MM.1S (cell line): Measurements from ENCODE around the gene ANXA8.

ENCODE experiments used
- DNase-seq: peaks from one replicate; pipeline ENCODE4 v3.0.0-alpha.2; 2015
- H2AFZ ChIP-seq: fragments of 300-600 bp; sonication (generic); 2 replicates; pipeline ENCODE4 v1.6.0; 2016; ENCODE audit warnings: antibody characterized with exemption, low read length
- H3F3A ChIP-seq: fragments of 300-600 bp; sonication (generic); 2 replicates; pipeline ENCODE4 v1.6.1; 2016; ENCODE audit warnings: mild to moderate bottlenecking, antibody characterized with exemption, low read length, moderate library complexity, mixed read lengths; ENCODE audit not compliant: insufficient read depth
- H3K27ac ChIP-seq: fragments of 300-600 bp; sonication (generic); 2 replicates; pipeline ENCODE4 v1.5.1; 2016; ENCODE audit warnings: mild to moderate bottlenecking, low read length
- H3K27me3 ChIP-seq: fragments of 300-600 bp; sonication (generic); replicated peaks from 2 replicates; pipeline ENCODE4 v1.6.0; 2016; ENCODE audit warnings: low read length; ENCODE audit not compliant: insufficient read depth
- H3K36me3 ChIP-seq: fragments of 300-600 bp; sonication (generic); replicated peaks from 2 replicates; pipeline ENCODE4 v1.6.1; 2016; ENCODE audit warnings: mild to moderate bottlenecking, low read length, mixed read lengths; ENCODE audit not compliant: insufficient read depth
- H3K4me1 ChIP-seq: fragments of 300-600 bp; sonication (generic); 2 replicates; pipeline ENCODE4 v1.6.1; 2016; ENCODE audit warnings: low read length, mixed read lengths
- H3K4me2 ChIP-seq: fragments of 300-600 bp; sonication (generic); 2 replicates; pipeline ENCODE4 v1.6.0; 2016; ENCODE audit warnings: low read depth, low read length
- H3K4me3 ChIP-seq: fragments of 300-600 bp; sonication (generic); 2 replicates; pipeline ENCODE4 v1.5.1; 2016; ENCODE audit warnings: low read length, mixed read lengths
- H3K79me2 ChIP-seq: fragments of 300-600 bp; sonication (generic); 2 replicates; pipeline ENCODE4 v1.6.1; 2016; ENCODE audit warnings: mixed run types, low read length, mixed read lengths
- H3K9ac ChIP-seq: fragments of 300-600 bp; sonication (generic); 2 replicates; pipeline ENCODE4 v1.6.1; 2016; ENCODE audit warnings: low read length, mixed read lengths
- H3K9me2 ChIP-seq: fragments of 300-600 bp; sonication (generic); replicated peaks from 2 replicates; pipeline ENCODE4 v1.6.1; 2016; ENCODE audit warnings: mild to moderate bottlenecking, low read length, mixed read lengths; ENCODE audit not compliant: insufficient read depth
- H3K9me3 ChIP-seq: fragments of 300-600 bp; sonication (generic); replicated peaks from 2 replicates; pipeline ENCODE4 v1.6.1; 2016; ENCODE audit warnings: mild to moderate bottlenecking, low read length, mixed read lengths; ENCODE audit not compliant: insufficient read depth
- H4K20me1 ChIP-seq: fragments of 300-600 bp; sonication (generic); 2 replicates; pipeline ENCODE4 v1.6.1; 2016; ENCODE audit warnings: mild to moderate bottlenecking, low read length, moderate library complexity, mixed read lengths; ENCODE audit not compliant: insufficient read depth
- CTCF ChIP-seq: fragments of 300-600 bp; sonication (generic); IDR thresholded peaks from 2 replicates; pipeline ENCODE4 v1.5.1; 2016; ENCODE audit warnings: antibody characterized with exemption, low read length, mixed read lengths
- EZH2 ChIP-seq: fragments of 300-600 bp; sonication (generic); optimal IDR thresholded peaks from 2 replicates; pipeline ENCODE3; 2017; ENCODE audit warnings: low read depth, mild to moderate bottlenecking, antibody characterized with exemption, low read length, mixed read lengths
- EZH2phosphoT487 ChIP-seq: fragments of 300-600 bp; sonication (generic); IDR thresholded peaks from 2 replicates; pipeline ENCODE4 v1.6.1; 2018; ENCODE audit warnings: antibody characterized with exemption, low read length

Gene ANXA8

GRCh38 chr10:47452495-47453140 lies 31.3 kb downstream of the ANXA8 start:
- Histone ChIP-seq H4K20me1 (no peaks in the 10 kb centered on the region), H3K36me3 (no peaks in the 10 kb centered on the region), H3K9ac (no peak overlapping the region), H3K27ac (no peak overlapping the region), H3K9me3 (no peaks in the 10 kb centered on the region), H3F3A (no peaks in the 10 kb centered on the region), H3K4me3 (no peak overlapping the region), H3K4me1 (no peaks in the 10 kb centered on the region), H3K27me3 (peaks cover 24% of the 10 kb centered on the region), H3K9me2 (no peaks in the 10 kb centered on the region), H2AFZ (no peak overlapping the region), H3K79me2 (no peaks in the 10 kb centered on the region), H3K4me2 (no peak overlapping the region)
- TF ChIP-seq CTCF: no peak
- no peak for TF ChIP-seq EZH2
- TF ChIP-seq EZH2phosphoT487: no peak
- no peak for DNase-seq

- Histone ChIP-seq H3K27me3 (peaks cover 24% of the 10 kb centered on the region), H3F3A (no peaks in the 10 kb centered on the region), H4K20me1 (no peaks in the 10 kb centered on the region), H3K4me3 (no peak overlapping the region), H2AFZ (no peak overlapping the region), H3K36me3 (no peaks in the 10 kb centered on the region), H3K4me1 (no peaks in the 10 kb centered on the region), H3K4me2 (no peak overlapping the region), H3K9me2 (no peaks in the 10 kb centered on the region), H3K9me3 (no peaks in the 10 kb centered on the region), H3K27ac (no peak overlapping the region), H3K9ac (no peak overlapping the region), H3K79me2 (no peaks in the 10 kb centered on the region)
- no peak for TF ChIP-seq CTCF
- no peak for TF ChIP-seq EZH2
- no peak for TF ChIP-seq EZH2phosphoT487
- DNase-seq: no peak
Observed at GRCh38 chr10:47451998-47452494, 31.9 kb downstream of the ANXA8 start.

- Histone ChIP-seq H3K27me3 (peaks cover 24% of the 10 kb centered on the region), H3K4me3 (no peak overlapping the region), H3K4me2 (no peak overlapping the region), H3K27ac (no peak overlapping the region), H4K20me1 (no peaks in the 10 kb centered on the region), H2AFZ (no peak overlapping the region), H3K9me3 (no peaks in the 10 kb centered on the region), H3K9me2 (no peaks in the 10 kb centered on the region), H3F3A (no peaks in the 10 kb centered on the region), H3K79me2 (no peaks in the 10 kb centered on the region), H3K9ac (no peak overlapping the region), H3K36me3 (no peaks in the 10 kb centered on the region), H3K4me1 (no peaks in the 10 kb centered on the region)
- TF ChIP-seq EZH2phosphoT487: no peak
- TF ChIP-seq CTCF: no peak
- no peak for TF ChIP-seq EZH2
- no peak for DNase-seq
Observed at GRCh38 chr10:47451273-47451997, 32.5 kb downstream of the ANXA8 start.
